ENCODE measurements around the gene SMARCA1.
"Not testable (repeated sequence)": the region's sequence is repeated elsewhere in the genome, so short reads cannot be mapped to it uniquely, and the experiment has no call there.

SMARCA1 gene

GRCh38 chrX:129523079-129523911 is at the start of gene SMARCA1:
Gene SMARCA1, minus strand, starts transcription at chrX:129523490. Its CDS starts 120 bp downstream, at chrX:129523370.
- peak in 1 of 2 experiments; percentile 19 for DNase-seq

DNA sequence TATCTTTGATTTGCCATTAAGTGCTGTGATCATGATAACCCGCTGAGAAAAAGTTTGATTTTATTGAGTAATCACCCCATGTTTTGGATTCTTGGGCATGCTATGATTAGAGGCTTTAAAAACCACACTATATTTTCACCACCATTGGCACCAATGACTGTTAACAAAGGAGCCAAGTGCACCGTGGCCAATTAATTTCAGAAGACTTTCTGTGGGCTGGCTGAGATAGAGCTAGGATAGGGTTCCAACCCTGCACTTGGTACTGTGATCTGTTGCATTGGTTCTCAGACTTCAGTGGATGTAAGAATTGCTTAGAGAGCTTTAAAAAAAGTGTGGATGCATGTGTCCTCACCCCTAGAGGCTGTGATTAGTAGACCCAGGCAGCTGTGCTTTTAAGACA is 49.1 kb upstream of the SMARCA1 start:
- DNase-seq = no peak

- no peak for DNase-seq
Measured at GRCh38 chrX:129568349-129568748, 45.1 kb upstream of the SMARCA1 start.

GRCh38 chrX:129566073-129566472 is 42.8 kb upstream of the SMARCA1 start:
- DNase-seq = no peak

- DNase-seq = no peak
Measured at GRCh38 chrX:129565046-129565650, 41.9 kb upstream of the SMARCA1 start.

DNA sequence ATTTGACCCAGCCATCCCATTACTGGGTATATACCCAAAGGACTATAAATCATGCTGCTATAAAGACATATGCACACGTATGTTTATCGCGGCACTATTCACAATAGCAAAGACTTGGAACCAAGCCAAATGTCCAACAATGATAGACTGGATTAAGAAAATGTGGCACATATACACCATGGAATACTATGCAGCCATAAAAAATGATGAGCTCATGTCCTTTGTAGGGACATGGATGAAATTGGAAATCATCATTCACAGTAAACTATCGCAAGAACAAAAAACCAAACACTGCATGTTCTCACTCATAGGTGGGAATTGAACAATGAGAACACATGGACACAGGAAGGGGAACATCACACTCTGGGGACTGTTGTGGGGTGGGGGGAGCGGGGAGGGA is 41.1 kb upstream of the SMARCA1 start:
- not testable (repeated sequence) for DNase-seq

DNA sequence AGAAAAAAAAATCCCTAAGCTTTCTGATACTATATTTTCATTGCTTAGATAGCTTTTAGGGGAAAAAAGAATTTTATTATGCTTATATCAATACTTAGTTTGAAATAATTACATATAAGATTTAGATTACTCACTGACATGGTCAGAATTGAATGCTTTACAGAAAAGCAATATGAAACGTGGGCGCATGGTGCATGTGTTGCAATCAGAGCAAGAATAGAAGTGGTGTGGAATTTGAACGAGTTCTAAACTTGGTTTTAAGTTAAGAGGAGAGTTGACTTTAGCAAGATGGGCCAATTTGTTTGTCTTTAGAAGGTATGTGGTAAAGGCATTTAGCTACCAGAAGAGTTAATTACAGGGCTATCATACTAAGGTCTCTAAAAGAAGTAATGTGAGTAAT is 38.2 kb upstream of the SMARCA1 start:
- no peak for DNase-seq

DNA sequence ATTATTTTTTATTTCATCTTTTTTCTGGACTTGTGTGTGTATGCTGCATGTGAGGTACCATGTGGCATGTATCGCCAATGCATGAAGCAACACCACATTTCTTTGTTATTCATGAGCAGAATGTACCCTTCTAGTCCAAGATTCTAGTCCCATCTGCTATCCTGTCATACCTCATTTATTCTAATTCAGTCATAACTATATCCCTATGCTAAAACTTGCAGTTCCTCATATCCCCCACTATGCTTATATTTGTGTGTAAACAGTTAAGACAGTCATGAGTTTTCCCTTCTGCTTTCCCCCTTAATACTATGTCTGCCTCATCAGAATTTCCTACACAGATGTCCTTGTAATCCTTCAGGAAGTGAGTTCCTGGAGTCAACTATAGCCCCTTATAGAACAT is 36.5 kb upstream of the SMARCA1 start:
- DNase-seq = no peak

- no peak for DNase-seq
Measured at GRCh38 chrX:129557844-129558480, 34.7 kb upstream of the SMARCA1 start.

DNA sequence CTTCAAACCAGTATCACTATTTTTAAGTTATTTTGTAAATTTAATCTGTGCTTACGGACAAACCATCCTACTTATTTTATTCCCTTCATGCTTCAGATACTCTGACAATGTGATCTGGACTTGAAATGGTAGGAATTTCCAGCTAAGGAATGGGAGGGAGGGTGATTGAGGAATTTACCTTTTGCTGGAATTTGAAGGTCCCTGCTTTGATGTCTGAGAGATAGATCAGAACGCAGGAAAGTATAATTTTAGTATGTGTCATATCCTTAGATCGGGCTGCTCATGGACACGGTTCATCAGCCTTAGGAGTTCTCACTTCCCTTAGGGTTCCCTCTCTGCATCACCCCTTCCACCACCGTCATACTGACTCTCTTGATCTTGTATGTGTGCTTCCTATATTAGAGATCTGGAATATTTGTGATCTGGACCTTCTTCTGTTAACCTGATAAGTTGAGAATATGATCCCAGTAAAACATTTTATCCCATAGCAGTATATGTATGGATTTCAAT is 33.6 kb upstream of the SMARCA1 start:
- no peak for DNase-seq

DNA sequence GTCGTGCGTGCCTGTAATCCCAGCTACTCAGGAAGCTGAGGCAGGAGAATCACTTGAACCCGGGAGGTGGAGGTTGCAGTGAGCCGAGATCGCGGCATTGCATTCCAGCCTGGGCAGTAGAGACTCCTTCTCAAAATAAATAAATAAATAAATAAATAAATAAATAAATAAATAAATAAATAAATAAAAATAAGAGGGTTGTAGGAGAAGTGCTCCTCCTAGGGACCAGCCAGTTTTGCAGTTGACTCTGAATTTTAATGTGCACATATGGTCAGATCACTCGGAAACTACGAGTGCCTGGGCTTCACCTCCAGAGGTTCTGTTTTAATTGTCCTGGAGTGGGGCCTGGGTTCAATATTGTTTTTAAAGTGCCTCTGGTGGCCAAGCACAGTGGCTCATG is 31.5 kb upstream of the SMARCA1 start:
- not testable (repeated sequence) for DNase-seq

DNA sequence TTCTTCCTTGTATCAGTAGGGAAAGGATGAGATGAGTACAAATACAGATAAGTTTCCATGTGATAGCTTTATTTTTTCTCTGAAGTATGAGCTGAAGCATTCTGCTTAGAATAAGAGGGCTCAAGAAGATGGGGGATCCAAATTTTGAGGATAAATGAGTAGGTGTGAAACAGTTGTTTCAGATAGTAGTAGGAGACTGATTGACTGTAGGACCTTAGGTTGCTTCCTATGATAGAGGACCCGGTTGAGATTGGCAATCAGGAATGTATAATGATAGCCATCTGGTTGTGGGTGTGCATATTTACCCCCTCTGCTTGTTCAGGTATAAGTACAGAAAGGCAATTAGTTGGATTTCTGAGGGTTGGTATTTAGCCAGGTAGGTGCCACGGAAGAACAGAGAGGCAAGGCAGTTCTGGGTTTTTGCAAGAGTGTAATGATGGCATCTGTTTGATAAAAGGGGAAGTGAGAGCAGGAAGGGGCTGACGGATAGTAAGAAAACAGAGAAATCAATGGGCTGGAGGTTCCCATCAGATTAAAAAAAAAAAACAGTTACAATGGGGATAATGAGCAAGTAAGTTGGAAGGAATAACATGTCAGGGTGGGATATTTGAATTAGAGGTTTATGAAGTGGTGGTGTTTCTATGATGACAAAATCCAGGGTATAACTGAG is 30.5 kb upstream of the SMARCA1 start:
- DNase-seq = no peak

GRCh38 chrX:129549124-129549523 is 25.8 kb upstream of the SMARCA1 start:
- DNase-seq = no peak

GRCh38 chrX:129545408-129545807 is 22.1 kb upstream of the SMARCA1 start:
- DNase-seq = no peak

GRCh38 chrX:129544780-129545179 is 21.5 kb upstream of the SMARCA1 start:
- no peak for DNase-seq

DNA sequence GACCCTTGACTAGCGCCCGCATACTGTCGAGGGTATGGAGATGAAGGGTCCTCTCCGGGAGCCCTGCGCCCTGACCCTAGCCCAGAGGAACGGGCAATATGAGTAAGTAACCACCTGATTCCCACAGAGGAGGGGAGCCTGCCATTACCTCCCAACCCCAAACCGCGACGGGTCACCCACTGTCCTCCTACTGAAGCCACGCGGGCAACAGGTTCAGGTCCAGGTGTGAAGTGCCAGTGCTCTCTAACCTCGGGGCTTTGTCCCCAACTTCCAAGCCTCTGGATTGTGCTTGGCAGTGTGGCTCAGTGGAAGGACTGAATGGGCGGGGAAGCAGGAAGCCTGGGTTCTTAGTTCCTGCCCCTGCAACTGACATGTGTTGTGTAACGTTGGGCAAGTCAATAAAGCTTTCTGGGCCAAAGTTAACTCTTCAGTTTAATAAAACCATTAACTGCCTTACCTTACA is 17.5 kb upstream of the SMARCA1 start:
- DNase-seq = peak; percentile 20

DNA sequence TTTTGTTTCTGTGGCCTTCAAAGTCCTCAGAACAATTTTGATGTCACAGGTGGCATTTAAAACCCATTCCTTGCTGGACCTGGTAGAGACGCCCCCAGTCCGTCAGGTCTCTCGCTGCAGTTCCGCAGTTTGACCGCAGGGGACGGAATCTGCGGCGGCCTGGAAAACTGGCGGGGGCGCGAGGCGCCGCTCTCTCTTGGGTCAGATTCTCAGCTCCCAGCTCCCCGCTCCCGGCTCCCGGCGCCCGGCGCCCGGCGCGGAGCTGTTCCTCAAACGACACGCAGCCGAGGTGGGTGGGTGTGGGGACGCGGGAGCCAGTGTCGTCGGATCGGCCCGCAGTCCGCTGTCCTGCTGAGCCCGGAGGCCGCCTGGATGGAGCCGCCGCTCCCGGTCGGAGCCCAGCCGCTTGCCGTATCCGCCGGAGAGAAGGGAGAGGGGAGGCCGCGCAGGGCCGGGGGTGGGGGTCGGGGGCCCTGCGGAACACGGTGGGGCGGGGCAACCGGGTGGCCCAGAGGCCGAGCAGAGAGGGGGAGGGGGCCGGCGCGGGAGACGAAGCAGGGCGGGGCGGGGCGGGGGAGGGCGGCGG is 16.9 kb upstream of the SMARCA1 start, which contains the start of gene OCRL:
Gene OCRL (plus strand): TSS at position 192 of the 586 bp plus-strand sequence. CDS start 181 bp downstream, at position 373.
- peak; percentile 65 to 70 for DNase-seq

DNA sequence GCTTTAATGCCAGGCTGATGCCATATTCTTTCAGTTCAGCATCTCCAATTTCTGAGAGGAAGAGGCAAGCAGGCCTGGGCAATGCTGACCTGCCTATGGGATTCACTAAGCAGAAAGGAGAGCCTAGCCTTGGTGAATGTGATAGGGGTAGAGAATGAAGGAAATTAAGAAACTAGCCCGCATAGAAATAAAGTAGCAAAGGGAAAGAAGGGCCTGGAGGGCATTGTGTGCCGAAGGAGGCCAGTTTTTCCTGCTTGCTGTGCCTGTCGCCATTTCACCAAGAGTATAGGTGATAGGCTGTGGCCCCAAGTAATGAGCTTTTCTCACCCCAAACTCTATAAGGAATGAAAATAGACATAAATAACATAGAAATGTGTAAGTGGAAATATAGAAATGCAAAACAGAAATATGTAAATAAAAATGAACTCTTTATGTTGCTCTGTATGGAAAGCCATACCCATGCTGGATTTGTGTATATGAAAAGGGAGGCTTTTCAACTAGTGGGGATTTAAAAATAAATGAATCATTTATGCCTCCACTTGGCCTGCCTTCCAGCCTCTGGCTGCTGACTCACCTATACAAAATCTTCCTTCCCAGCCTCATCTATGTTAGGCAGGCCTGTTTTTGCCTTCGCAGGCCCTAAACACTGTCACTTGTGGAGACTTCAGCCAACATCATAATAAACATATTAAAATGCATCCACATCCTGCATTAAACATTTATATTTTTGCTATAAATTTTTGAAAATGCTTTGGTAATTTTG is 11.7 kb upstream of the SMARCA1 start:
- DNase-seq = no peak

DNA sequence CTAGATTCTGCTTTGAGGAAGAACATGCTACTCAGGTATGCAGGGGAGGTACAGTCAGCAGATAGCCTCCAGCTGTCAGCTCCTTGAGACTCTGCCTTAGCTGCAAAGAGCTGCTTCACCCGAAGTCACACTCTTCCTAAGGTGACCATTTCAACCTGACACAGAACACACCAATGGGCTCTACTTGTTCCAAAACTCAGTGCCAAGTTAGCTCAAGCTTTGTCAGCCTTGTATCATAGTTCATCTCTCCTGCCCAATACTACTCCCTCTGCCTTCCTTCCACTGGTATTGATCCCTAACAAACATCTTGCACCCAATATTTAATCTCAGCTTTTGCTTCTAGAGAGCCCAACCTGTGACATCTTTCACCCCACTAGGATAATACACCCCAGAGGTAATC is 7.8 kb upstream of the SMARCA1 start:
- no peak for DNase-seq

- no peak for DNase-seq
Measured at GRCh38 chrX:129530410-129530809, 7.1 kb upstream of the SMARCA1 start.

GRCh38 chrX:129529685-129530281 is 6.5 kb upstream of the SMARCA1 start:
- no peak for DNase-seq
